GM19455 (cell line): Measurements from ENCODE around the gene FBXO44.
A peak's percentile ranks its signal among the peaks of the same experiment; 100 is the strongest.
"Not testable (repeated sequence)": the region's sequence is repeated elsewhere in the genome, so short reads cannot be mapped to it uniquely, and the experiment has no call there.

Experiments
- ATAC-seq: cut with Tn5 transposase; IDR thresholded peaks from one replicate; pipeline ENCODE4 v1.9.1; 2021; ENCODE audit not compliant: unreplicated experiment

FBXO44 gene

DNA sequence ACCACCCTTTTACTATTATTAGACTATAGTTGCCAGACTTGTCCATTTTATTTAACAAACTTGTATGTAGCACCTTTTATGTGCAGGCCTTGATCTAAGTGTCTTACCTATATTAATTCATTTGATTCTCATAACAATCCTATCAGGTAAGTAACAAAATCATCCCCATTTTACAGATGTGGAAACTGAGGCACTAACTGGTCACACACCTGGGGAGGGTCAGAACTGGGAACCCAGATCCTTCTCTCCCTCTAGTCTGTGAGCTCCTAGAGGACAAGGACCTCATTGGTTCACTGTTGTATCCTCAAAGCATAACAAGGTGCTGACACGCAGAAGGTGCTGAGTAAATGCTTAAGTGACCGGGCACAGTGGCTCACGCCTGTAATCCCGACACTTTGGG, 15.3 kb upstream of the FBXO44 start:
- ATAC-seq, result no peak

DNA sequence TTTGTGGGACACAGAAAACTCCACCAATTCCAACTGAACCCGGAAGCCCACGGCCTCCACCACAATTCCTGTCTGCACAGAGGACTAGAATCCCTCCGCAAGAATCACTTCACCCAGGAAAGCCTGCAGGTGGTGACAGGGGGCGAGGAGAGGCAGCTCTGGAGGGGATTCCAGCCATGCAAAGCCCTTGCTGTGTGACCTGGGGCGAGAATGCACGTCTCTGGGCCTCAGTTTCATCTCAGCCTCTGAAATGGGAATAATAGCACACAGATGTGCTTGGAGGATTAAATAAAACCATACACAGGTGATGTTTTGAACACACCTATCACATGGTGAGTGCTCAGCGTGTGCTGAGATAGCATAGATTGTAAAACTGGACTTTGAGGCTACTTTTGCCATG, 14.6 kb upstream of the FBXO44 start:
- ATAC-seq, result no peak

DNA sequence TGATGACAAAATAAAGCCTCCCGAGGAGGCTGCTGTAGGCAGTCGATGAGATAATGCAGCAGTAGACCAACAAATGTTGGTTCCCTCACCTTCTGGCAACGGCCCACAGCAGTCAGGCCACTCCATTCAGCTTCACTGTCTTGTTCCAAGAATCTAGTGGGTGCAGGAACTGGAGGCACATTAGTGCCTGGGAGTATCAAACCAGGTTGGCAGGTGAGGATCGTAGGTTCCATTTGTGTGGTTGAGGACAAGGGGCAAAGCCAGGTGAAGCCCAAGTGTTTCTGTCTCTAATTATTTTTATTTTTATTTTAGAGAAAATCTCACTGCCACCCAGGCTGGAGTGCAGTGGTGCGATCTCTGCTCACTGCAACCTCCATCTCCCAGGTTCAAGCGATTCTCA, 13.7 kb upstream of the FBXO44 start:
- ATAC-seq, result no peak

DNA sequence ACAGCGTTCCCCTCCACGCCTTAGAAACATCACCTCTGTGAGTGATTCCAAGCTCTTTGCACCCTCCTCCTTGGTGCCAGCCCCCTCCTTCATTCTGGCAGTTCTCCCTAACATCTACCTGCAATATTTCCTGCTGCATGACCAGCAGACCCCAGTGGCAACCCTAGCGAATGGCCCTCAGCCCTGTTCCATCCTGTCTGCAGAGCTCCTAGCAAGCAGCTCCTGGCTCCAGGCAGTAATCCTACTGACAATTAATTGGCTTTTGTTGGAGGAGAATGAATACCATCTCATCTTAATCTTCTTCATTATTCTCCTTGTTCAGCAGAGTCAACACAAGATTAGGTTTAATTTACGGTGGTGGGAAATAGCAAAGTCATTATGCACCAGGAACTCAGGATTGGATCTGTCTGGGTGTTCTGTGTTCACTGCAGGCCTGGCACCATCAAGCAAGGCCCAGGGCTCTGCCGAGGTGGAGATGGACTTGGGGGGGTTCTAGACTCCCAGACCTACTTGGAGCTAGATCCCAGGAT, 12.8 kb upstream of the FBXO44 start:
- no peak for ATAC-seq

DNA sequence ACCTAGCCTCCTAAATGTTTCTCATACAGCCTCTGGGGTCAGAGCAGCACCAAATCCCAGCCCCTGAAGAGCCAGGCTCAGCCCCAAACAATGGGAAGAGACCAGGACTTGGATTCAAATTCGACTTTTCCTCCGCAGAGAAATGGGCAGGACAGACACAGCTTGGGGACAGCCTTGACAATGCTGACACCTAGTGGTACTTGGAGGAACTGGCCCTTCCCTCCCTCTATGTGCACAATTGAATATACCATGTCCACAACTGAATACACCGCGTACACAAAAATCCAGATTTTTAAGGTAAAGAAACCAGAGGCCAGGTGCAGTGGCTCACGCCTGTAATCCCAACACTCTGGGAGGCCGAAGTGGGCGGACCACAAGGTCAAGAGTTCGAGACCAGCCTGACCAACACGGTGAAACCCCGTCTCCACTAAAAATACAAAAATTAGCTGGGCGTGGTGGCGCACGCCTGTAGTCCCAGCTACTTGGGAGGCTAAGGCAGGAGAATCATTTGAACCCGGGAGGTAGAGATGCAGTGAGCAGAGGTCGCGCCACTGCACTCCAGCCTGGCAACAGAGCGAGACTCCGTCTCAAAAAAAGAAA, 12.2 kb upstream of the FBXO44 start:
- not testable (repeated sequence) for ATAC-seq

DNA sequence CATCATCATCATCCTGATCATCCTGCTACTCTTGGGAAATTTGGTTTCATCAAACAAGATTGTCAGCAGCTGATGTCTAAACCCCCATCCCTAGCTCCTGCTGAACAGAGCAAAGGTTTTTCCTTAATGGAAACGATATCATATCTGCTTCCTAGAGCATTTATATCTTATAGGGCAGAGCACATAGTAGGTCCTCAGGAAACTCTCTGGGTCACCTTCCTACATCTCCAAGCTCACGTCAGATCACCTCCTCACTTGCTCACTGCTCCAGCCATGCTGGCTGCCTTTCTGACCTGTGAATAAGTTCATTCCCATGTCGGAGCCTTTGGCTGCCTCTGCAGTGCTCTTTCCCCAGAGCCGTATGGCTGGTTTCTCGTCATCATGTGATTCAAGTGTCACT, 10.9 kb upstream of the FBXO44 start:
- no peak for ATAC-seq

DNA sequence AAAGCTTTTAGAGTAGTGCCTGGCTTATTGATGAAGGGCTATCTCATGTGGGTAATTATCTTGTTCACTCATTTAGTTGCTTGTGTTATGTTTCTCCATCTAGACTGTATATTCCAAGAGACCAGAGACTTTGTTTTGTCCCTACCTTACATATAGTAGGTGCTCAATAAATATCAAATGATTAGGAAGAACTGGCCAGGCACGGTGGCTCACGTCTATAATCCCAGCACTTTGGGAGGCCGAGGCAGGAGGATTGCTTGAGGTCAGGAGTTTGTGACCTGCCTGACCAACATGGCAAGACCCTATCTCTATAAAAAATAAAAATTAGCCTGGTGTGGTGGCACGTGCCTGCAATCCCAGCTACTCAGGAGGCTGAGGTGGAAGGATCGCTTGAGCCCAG, 9.4 kb upstream of the FBXO44 start:
- ATAC-seq, result no peak

DNA sequence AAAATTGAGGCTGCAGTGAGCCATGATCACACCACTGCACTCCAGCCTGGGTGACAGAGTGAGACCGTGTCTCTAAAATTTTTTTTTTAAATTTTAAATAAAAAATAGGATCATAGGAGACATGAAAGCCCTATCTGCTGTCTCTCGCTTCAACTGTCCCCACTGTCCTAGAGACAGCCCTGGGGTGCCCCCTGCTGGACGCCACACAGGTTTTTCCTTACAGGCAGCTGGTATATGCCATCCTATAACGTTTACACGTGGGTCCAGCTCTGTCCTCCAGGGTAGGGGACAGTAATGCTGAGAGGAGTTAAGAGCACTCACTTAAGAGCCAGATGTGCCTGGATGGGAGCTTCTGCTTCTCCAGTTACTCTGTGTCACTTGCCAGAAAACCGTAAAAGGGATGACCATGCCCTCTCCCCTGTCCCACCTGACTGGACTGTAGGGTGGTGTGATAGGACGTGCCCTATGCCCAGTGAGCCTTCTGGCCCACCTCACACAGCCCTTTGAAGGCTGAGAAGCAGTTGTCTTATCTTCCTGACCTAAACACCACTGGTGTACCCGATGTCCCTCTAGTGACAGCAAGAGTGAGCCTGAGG, 8.9 kb upstream of the FBXO44 start:
- ATAC-seq, result no peak

DNA sequence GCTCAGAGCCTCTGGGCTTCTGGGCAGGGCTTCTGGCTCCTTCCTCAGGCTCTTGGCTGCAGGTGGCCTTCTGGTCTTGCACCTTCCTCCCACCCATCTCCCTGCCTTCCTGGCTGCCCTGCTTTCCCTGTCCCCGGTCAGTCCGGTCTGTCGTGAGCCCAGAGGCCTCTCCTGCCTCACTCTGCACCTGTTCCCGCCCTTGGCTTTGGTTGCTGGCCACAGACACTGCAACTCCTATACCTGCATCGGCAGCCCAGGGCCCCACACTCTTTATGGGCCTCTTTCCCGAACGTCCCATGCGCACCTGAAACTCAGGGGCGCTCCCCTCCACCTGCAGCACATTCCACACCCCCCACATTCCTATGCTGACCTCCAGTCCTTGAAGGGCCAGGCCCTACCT, 8.4 kb upstream of the FBXO44 start:
- ATAC-seq, result no peak

DNA sequence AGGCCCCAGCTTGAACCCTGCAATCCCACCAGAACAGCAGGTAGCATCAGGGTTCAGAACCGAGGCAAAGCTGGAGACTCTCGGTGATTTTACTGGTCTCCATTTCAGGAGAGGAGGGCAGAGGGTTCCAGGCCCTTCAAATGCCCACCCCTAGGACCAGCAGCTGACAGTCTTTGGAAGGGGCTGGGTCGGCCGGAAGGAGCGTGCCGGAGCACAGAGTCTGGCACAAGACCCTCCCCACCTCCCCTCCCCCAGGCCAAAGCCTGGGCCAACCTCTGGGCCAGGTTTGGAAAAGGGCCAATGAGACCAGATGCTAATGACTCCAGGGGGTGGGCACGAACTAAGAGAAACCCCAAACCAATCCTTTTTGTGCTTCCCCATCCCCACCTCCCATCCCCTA, 7.3 kb upstream of the FBXO44 start:
- ATAC-seq, result no peak

DNA sequence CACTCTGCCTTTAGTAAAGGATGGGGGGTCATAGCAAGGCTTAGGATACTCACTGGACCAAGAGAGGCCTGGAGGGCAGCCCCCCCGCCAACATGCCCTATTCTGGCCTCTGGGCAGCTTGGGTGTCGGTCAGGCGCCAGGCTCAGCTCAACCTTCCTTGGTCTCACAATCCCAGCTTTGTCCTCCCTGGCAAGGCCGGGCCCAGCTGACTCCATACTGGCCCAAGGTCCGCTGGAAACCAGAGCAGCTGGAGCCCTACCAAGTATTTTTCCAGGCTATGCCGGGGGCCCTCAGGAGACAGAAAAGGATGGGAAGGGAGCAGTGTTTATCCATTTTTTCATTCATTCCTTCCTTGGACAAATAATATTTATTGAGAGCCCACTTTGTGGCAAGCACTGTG, 6.6 kb upstream of the FBXO44 start:
- ATAC-seq, result no peak

DNA sequence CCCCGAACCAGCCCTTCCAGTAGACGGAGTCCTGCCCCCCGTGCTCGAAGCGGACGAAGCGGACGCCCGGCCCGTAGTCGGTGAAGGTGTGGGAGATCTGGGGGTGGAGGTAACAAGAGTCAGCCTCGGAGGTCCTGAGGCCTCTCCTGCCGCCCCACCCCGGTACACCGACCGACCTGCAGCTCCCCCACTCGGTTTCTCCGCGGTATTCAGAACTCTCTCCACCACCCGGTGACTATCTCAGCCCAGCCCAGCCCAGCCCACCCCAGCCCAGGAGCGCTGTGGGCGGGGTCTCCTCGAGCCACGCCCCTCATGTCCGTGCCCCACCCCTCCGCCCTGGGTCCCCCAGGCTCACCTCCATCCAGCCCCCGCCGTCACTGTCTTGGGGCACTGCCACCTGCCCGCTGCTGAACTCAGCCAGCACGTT, 5.9 kb upstream of the FBXO44 start:
- no peak for ATAC-seq

DNA sequence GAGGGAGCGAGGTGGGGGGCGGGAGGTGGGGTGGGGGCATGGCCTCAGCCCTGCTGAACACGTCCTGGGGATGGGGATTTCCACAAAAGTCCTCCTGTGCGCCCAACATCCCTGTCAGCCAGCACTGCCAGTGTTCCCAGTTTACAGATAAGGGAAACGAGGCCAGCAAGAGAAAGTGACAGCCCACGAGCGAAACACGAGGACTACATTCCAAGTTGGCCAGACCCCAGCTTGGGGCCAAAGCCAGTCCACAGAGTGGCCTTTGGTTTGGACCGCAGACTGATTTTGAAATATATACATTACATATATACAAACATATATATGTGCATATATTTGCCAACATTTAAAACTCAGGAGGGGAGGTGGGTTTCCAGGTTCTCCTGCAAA, 5.4 kb upstream of the FBXO44 start:
- no peak for ATAC-seq

DNA sequence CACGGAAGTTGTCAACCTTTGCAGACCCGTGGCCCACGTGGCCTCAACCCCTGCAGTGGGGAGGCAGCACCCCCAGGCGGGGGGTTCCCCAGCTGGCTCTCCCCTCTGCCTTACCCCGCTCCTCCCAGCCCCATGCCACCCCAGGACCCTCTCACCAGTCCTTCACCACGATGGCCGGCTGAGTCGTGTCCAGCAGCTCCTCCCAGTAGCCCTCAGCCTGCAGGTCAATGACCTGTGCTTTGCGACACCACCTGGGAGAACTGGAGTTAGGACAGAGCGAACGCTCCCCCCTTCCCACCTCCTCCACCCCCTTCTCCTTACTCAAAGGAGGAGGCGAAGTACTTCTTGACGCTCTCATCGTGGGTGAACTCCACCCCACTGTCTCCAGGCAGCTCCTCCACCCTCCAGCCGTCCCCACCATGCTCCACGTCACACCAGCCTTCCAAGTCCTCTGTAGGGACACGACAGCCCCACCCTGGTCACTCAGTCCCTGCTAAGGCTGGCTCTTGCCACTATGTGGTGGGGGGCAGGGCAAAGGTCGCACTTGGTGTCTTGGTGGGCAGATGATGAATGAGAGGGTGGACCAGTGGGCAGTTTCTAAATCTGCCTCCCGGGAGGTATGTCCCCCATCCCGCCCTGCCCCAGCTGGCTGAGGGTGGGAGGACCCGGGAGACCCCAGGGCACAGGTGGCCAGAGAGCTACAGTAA, 4.9 kb upstream of the FBXO44 start:
- ATAC-seq, result no peak

DNA sequence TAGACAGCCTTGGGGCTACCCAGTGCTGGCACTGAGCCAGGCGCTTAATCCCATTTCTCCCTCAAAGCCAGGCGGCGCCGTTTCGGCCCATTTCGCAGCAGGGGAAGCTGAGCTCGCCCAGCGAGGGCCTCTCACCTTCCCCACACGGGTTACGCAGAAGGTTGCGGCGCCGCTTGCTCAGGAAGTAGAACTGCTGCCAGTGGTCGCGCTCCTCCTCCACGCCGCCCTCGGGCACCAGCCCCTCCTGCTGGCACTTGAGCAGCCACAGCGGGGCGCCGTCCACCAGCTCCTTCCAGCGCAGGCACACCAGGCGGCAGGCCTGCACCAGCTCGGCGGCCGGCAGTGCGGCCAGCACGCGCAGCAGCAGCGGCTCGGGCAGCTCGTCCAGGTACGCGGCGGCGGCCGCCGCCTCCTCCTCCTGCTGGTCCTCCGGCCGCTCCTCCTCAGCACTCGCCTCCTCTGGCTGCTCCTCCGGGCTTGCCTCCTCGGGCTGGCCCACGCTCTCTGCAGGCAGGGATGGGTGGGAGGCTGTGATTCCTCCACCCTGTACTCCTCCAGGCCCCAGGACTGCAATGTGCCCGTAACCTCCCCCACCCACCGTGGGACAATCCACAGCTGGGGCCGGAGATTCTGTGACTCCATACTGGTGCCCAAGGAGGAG, 4.2 kb upstream of the FBXO44 start:
- no peak for ATAC-seq

DNA sequence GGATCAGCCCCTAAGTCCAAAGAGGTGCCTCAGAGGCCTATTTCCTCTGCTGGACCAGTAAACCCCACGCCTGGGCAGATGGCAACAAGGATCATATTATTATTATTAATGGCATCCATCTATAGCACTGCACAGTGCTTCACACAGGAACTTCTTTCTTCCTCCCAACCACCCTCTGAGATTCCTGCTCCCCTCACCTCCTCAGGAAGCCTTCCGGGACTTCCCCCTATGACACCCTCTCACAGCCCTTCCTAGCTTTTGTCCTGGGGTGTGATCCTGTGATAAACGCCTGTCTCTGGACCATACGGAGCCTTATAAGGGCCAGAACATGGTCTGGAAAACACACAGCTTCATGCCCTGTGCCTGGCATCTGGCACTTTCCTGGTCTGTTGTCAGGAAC, 3.7 kb upstream of the FBXO44 start:
- no peak for ATAC-seq

DNA sequence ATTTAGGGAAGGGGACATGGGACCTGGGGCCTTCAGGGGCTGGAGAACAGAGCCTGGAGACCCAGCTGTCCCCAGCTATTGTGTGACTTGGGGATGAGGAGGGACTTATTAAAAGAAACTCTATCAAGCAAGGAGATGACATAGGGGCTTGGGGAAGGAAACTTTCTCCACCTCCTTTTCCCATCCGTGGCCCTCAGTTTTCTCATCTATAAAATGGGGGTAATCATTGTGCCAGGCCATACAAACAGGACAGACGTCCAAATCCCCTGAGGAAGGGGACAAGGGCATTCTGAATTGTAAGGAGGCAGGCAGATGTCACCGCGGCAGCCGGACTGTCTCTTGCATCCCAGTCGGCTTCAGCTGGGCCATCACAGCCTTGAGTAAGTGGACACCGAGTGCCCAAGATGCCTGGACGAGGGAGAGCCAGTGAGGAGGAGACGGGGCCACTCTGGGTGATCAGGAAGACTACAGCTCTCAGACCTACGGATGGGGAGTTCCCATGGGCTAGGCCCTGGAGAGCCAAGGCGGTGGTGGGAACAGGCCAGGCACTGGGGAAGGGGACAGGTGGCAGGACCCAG, 2.4 kb upstream of the FBXO44 start:
- ATAC-seq, result no peak

DNA sequence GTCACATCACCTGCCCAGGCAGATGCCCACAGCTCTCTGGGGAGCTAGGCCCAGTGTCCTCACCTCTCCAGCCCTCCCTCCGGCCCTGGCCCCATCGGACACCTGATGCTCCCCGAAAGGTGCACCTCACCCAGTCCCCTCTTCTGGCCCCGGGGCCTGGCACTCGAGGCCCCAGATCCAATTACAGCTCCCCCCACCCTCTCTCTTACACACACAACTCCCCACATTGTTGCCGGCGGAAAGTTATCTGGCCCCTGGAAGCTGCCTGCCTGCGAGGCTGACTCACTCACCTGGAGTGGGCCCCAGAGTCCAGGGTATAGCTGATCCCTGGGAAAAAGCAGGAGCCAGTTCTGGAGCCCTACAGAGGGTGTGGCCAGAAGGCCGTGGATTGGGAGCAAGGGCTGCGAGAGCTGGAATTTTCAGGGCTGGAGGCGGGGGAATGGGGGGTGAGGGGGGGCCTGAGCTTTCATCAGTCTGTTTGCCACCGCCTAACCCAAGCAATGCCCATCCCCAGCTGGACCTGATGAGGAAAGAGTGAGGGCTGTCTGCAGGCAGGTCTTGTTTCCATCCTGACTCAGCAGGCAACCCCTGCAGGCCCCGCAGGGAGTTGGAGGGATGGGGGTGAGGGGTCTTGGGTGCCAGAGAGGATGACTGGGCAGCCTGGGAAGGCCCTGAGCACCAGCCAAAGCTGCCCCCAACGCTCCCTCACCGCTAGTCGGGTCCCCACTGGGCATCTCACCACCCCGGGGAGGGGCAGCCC, 1.4 kb upstream of the FBXO44 start:
- ATAC-seq, result no peak

DNA sequence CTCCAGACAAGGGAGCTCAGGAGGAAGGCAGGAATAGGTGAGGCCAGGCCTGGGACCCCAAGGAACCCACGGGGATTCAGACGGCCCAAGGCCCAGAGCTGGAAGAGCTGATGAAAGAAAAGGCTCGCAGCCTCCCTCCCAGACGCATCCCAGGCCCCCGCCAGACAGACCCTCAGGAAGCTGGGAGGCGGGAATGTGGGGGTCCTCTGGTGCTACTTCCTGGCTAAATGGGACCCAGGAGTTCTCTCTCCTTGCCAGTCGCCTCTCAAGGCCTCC, 878 bp upstream of the FBXO44 start:
- no peak for ATAC-seq

DNA sequence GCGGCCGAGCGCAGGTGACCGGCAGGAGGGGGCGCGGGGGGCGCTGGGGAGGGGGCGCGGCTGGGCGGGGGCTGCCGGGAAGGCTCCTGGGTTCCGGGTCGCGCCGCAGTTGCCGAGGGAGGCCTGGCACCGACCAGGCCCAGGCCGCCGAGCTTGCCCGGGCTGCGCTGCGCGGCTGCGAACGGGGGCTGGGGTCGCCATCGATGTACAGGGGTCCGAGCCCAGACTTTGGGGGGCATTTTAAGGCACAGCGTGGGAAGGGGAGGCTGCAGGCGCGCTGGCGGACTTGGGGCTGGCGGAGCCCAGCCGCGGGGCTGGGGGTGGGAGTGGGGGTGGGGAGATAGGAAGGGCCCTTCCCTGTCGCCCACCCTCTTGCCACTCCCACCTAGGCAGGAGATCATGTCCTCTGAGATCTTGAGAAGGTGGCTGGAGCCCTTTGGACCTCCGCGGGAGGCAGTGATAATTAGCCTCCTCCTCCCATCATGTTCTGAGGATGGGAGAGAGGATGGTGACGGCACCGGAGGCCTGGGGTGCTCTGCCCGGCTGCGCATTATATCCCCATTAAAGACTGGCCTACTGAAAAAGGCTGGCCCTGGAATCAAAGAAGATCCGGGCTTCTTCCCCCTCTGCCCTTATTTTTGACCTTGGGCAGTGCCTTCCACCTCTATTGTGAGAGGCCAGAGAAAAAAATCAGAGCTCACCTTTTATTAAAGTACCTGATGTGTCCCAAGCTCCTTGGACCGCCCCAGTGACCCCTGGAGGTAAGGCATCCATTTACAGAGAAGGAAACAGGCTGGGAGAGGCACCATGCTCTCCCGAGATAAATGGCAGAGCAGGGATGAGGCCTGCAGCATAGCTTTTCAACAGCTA, 497 bp downstream of the FBXO44 start:
- ATAC-seq, result peak; percentile 23
